PC-3 (cell line): ENCODE measurements around the gene PIGN. TPM values are rescaled to one million over a fixed set of nuclear protein-coding genes. Genes with fewer than 3 reads are reported as not detected.

Experiments used
- ATAC-seq: fragments of 200-7000 bp; cut with Tn5 transposase; 2 replicates; pipeline ENCODE4 v1.9.1; 2020; ENCODE audit warnings: mild to moderate bottlenecking, moderate library complexity
- BruUV-seq: library from RNA; stranded (reverse); fragments of 400-500 nt; replicated peaks from 2 replicates; lab custom pipeline; 2021; lab: Mats Ljungman, UMichigan
- CTCF ChIA-PET: fragments of 300-600 bp; sonication (Branson Sonifier 250); formaldehyde crosslinking; loops from one replicate; lab custom pipeline; 2022; ENCODE audit warnings: antibody characterized with exemption; lab: Charles Lee
- POLR2A ChIA-PET: fragments of 300-600 bp; sonication (Branson Sonifier 250); formaldehyde crosslinking; loops from one replicate; lab custom pipeline; 2022; ENCODE audit warnings: antibody characterized with exemption; ENCODE audit not compliant: unreplicated experiment; lab: Charles Lee
- DNase-seq: peaks from one replicate; pipeline ENCODE4 v3.0.0-alpha.2; 2015
- H2AFZ ChIP-seq: fragments of 300-600 bp; sonication (generic); 2 replicates; pipeline ENCODE4 v1.6.0; 2016; ENCODE audit warnings: antibody characterized with exemption, low read length
- H3F3A ChIP-seq: fragments of 300-600 bp; sonication (generic); one replicate; pipeline ENCODE4 v1.6.0; 2017; ENCODE audit warnings: antibody characterized with exemption, low read length, control low read depth, mild to moderate bottlenecking; ENCODE audit not compliant: unreplicated experiment
- H3K27ac ChIP-seq: fragments of 300-600 bp; sonication (generic); 2 replicates; pipeline ENCODE4 v1.5.1; 2016; ENCODE audit warnings: mild to moderate bottlenecking, low read length
- H3K27me3 ChIP-seq: fragments of 300-600 bp; sonication (generic); 2 replicates; pipeline ENCODE4 v1.6.1; 2016; ENCODE audit warnings: low read length, mixed read lengths
- H3K36me3 ChIP-seq: fragments of 300-600 bp; sonication (generic); 2 replicates; pipeline ENCODE4 v1.6.1; 2016; ENCODE audit warnings: low read depth, mixed run types, low read length, mixed read lengths
- H3K4me1 ChIP-seq: fragments of 300-600 bp; sonication (generic); 2 replicates; pipeline ENCODE4 v1.5.1; 2016; ENCODE audit warnings: low read length; ENCODE audit not compliant: insufficient read depth
- H3K4me2 ChIP-seq: fragments of 300-600 bp; sonication (generic); 2 replicates; pipeline ENCODE4 v1.6.0; 2016; ENCODE audit warnings: low read length
- H3K4me3 ChIP-seq: fragments of 300-600 bp; sonication (generic); 2 replicates; pipeline ENCODE4 v1.5.1; 2016; ENCODE audit warnings: mild to moderate bottlenecking, low read length, mixed read lengths
- H3K79me2 ChIP-seq: fragments of 300-600 bp; sonication (generic); 2 replicates; pipeline ENCODE4 v1.6.1; 2017; ENCODE audit warnings: low read length, mixed read lengths
- H3K9ac ChIP-seq: fragments of 300-600 bp; sonication (generic); 2 replicates; pipeline ENCODE4 v1.6.0; 2016; ENCODE audit warnings: mild to moderate bottlenecking, low read length
- H3K9me2 ChIP-seq: fragments of 300-600 bp; sonication (generic); replicated peaks from 2 replicates; pipeline ENCODE4 v1.6.1; 2016; ENCODE audit warnings: mixed run types, low read length, mixed read lengths
- H3K9me3 ChIP-seq: fragments of 300-600 bp; sonication (generic); 2 replicates; pipeline ENCODE4 v1.6.1; 2016; ENCODE audit warnings: low read length, mixed read lengths
- H4K20me1 ChIP-seq: fragments of 300-600 bp; sonication (generic); 2 replicates; pipeline ENCODE4 v1.6.1; 2016; ENCODE audit warnings: low read length, mixed read lengths
- CTCF ChIP-seq: fragments of 300-600 bp; sonication (generic); conservative IDR thresholded peaks from 2 replicates; pipeline ENCODE4 v1.5.1; 2017; ENCODE audit warnings: antibody characterized with exemption, low read depth, mild to moderate bottlenecking, low read length
- EZH2 ChIP-seq: fragments of 300-600 bp; sonication (generic); IDR thresholded peaks from one replicate; pipeline ENCODE4 v1.6.1; 2017; ENCODE audit warnings: antibody characterized with exemption, mild to moderate bottlenecking, low read length; ENCODE audit not compliant: unreplicated experiment
- EZH2phosphoT487 ChIP-seq: fragments of 300-600 bp; sonication (generic); IDR thresholded peaks from 2 replicates; pipeline ENCODE4 v1.6.1; 2018; ENCODE audit warnings: mild to moderate bottlenecking, antibody characterized with exemption, low read length, borderline replicate concordance
- intact Hi-C: fragments of 100-400 bp; cut with micrococcal nuclease; formaldehyde crosslinking; loops from 2 replicates; pipeline ENCODE4 v1.9.0; 2023
- total RNA-seq: library from RNA; depleted of rRNA; stranded (reverse); fragments of >200 nt; gene quantifications from 2 replicates; pipeline ENCODE4 v1.2.3, GENCODE V29; 2014

The PIGN gene
- total RNA-seq, 1 experiment from 2014 or later = 22.7 TPM

DNA sequence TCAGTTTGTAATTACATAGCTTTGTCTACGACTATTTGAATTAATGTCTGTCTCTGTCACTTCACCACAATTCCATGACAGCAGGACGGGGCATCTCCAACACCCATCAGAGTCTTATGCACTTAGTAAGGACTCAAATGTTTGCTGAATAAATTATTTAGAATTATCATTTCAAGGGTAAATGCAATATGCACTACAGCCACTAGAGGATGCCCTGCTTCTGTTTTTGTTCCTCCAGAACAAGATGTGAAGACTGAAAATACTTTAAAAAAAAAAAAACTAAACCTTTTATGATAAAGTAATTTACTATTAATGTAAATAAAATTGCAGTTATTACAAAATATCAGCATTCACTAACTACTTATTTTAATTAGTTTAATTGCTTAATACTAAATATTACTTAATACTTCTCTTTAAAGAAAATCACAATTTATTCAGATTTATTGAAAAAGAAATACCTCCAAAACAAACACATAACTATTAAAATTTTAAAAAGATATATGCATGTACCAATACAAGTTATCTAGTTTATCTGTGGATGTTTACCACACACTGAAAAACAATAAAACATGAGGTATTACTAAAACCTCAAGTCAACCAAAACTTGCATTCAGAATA, 3.2 kb downstream of the PIGN start:
- peak overlapping the region; percentile 97; the same call in 1 of the 2 replicates for H3K4me2 ChIP-seq
- intact Hi-C loops = loop anchor here (1.0 to 10.0 kb wide), 7 partner anchors 66 to 401 kb away; partner anchors contain the start of gene ZCCHC2
- H3K9ac ChIP-seq = no peak overlapping the region
- H2AFZ ChIP-seq = no peak overlapping the region
- ATAC-seq = no peak
- H3K9me2 ChIP-seq = no peaks in the 10 kb centered on the region
- POLR2A ChIA-PET = no interaction called here
- H3F3A ChIP-seq = no peaks in the 10 kb centered on the region
- no TSS peak for BruUV-seq
- H3K9me3 ChIP-seq = no peaks in the 10 kb centered on the region
- H3K4me3 ChIP-seq = no peak overlapping the region
- peaks cover 42% of the 10 kb centered on the region for H3K79me2 ChIP-seq
- H3K4me1 ChIP-seq = peaks cover 16% of the 10 kb centered on the region
- TF ChIP-seq EZH2phosphoT487 (no peak), CTCF (peak; percentile 79)
- H3K27me3 ChIP-seq = no peaks in the 10 kb centered on the region
- H3K36me3 ChIP-seq = no peaks in the 10 kb centered on the region
- CTCF ChIA-PET = no interaction called here
- no peak overlapping the region for H3K27ac ChIP-seq
- H4K20me1 ChIP-seq = peaks cover 9% of the 10 kb centered on the region
- DNase-seq = peak; percentile 83

- no peak overlapping the region for H3K4me2 ChIP-seq
- BruUV-seq = no TSS peak
- no peak overlapping the region for H3K9ac ChIP-seq
- ChIA-PET POLR2A (no interaction called here), CTCF (no interaction called here)
- H3K79me2 ChIP-seq = peaks cover 27% of the 10 kb centered on the region
- H3K9me3 ChIP-seq = no peaks in the 10 kb centered on the region
- H3K27me3 ChIP-seq = no peaks in the 10 kb centered on the region
- peaks cover 17% of the 10 kb centered on the region for H3K4me1 ChIP-seq
- ATAC-seq (no peak), DNase-seq (no peak)
- H2AFZ ChIP-seq = no peak overlapping the region
- H3K4me3 ChIP-seq = no peak overlapping the region
- TF ChIP-seq EZH2phosphoT487 (no peak), EZH2 (no peak), CTCF (peak; percentile 34; the same call in 1 of the 2 replicates)
- no peaks in the 10 kb centered on the region for H3K36me3 ChIP-seq
- H3K27ac ChIP-seq = no peak overlapping the region
- H3K9me2 ChIP-seq = no peaks in the 10 kb centered on the region
- intact Hi-C loops = loop anchor here (2.0 to 10.0 kb wide), 3 partner anchors 203 to 343 kb away; partner anchors contain the start of gene ZCCHC2
- no peaks in the 10 kb centered on the region for H3F3A ChIP-seq
- 0 out of 2 replicates have a peak, but pooled peaks cover 3% of the 10 kb centered on the region for H4K20me1 ChIP-seq
Measured at GRCh38 chr18:62182220-62182619, 4.6 kb downstream of the PIGN start.

DNA sequence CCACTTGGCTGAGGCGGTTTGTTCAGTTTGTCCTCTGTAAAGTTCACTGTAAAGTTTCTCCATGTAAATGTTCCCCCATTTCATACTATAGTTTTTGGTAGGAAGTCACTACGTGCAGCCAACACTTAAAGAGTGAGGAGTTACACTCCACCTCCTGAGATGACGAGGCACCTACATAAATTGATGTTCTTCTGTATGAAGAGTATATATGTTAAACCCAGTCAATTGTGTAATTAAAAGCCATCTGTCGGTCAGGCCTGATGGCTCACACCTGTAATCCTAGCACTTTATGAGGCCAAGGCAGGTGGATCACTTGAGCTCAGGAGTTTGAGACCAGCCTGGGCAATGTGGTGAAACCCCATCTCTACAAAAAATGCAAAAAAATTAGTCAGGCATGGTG, 7.6 kb downstream of the PIGN start:
- H3K36me3 ChIP-seq = no peaks in the 10 kb centered on the region
- H3K4me2 ChIP-seq = no peak overlapping the region
- H3K79me2 ChIP-seq = peaks cover 4% of the 10 kb centered on the region; the same call in 1 of the 2 replicates
- no peaks in the 10 kb centered on the region for H3K9me2 ChIP-seq
- intact Hi-C loops = no loop called here
- H3K27ac ChIP-seq = no peak overlapping the region
- BruUV-seq = no TSS peak
- no peaks in the 10 kb centered on the region for H3K27me3 ChIP-seq
- no peaks in the 10 kb centered on the region for H3K9me3 ChIP-seq
- H3F3A ChIP-seq = no peaks in the 10 kb centered on the region
- no peak overlapping the region for H2AFZ ChIP-seq
- TF ChIP-seq EZH2 (no peak), EZH2phosphoT487 (no peak), CTCF (no peak)
- no peak overlapping the region for H3K4me3 ChIP-seq
- no peak for ATAC-seq
- no peak for DNase-seq
- H4K20me1 ChIP-seq = 0 out of 2 replicates have a peak, but pooled peaks cover 3% of the 10 kb centered on the region
- H3K9ac ChIP-seq = no peak overlapping the region
- peaks cover 10% of the 10 kb centered on the region for H3K4me1 ChIP-seq
- ChIA-PET CTCF (no interaction called here), POLR2A (no interaction called here)
